ENCODE data around the gene ERN1.

GRCh38 chr17:64129515-64129764 lies 504 bp downstream of the ERN1 start:
- TF ChIP-seq CTCF (IDR thresholded peaks at IDR 0.05; ENCODE audit: poor library complexity) (no peak), EZH2 (IDR thresholded peaks at IDR 0.05; ENCODE audit: borderline replicate concordance) (no peak), EZH2phosphoT487 (IDR thresholded peaks at IDR 0.05; ENCODE audit: low read depth, severe bottlenecking, unreplicated experiment) (no peak)
